Panc1 (cell line): ENCODE results near the gene E4F1.

ENCODE experiments used
- POLR2AphosphoS5 ChIP-seq: IDR thresholded peaks from 2 replicates; pipeline ENCODE4 v1.6.1; 2012; ENCODE audit warnings: mild to moderate bottlenecking, low read depth, low read length, moderate library complexity
- SIN3A ChIP-seq: IDR thresholded peaks from 2 replicates; pipeline ENCODE4 v1.6.1; 2012; ENCODE audit warnings: low read depth, mild to moderate bottlenecking, low read length, moderate library complexity, borderline replicate concordance; ENCODE audit not compliant: insufficient read depth
- TF ChIP-seq, protein P1 (sequence below), 2 experiments: IDR thresholded peaks; 2 replicates each; pipeline ENCODE4 v1.6.1; 2011 to 2012; ENCODE audit warnings: low read depth in 2 of 2, control low read depth in 1 of 2, low read length in 1 of 2, mild to moderate bottlenecking in 1 of 2, moderate library complexity in 1 of 2; ENCODE audit not compliant: insufficient read depth in 1 of 2
- TF ChIP-seq, protein P2 (sequence below): fragments of 450-650 bp; IDR thresholded peaks from 2 replicates; pipeline ENCODE4 v1.5.1; 2017; ENCODE audit warnings: mild to moderate bottlenecking

DNA sequence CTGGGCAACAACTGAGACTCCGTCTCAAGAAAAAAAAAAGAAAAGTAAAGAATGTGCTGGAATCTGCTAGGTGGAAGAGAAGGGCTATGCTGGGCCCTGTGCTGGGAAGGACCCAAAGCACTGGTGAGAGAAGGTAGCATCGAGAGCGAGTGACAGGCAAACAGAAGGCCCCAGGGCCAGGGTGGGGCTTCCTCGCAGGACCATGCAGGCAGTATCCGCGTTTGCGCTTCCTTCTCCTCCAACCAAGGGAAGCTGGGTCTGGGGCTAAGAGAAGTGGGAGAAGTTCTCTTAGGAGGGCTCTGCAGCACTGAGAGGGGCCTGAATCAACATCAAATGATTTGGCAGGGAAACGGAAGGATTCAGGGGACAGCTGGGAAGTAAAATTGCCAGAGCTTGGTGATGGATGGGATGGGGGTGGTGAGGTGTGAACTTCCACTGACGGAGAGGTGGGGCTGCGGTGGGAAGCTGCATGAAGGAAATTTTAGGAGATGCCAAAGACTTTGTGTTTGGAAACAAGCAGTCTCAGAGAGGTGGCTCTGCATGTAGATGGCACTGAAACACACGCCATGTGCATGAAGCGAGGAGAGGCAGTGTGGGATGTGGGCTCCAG is 33.2 kb downstream of the E4F1 start:
- TF ChIP-seq POLR2AphosphoS5 (no peak), SIN3A (no peak)
- TF ChIP-seq, protein P1, sequence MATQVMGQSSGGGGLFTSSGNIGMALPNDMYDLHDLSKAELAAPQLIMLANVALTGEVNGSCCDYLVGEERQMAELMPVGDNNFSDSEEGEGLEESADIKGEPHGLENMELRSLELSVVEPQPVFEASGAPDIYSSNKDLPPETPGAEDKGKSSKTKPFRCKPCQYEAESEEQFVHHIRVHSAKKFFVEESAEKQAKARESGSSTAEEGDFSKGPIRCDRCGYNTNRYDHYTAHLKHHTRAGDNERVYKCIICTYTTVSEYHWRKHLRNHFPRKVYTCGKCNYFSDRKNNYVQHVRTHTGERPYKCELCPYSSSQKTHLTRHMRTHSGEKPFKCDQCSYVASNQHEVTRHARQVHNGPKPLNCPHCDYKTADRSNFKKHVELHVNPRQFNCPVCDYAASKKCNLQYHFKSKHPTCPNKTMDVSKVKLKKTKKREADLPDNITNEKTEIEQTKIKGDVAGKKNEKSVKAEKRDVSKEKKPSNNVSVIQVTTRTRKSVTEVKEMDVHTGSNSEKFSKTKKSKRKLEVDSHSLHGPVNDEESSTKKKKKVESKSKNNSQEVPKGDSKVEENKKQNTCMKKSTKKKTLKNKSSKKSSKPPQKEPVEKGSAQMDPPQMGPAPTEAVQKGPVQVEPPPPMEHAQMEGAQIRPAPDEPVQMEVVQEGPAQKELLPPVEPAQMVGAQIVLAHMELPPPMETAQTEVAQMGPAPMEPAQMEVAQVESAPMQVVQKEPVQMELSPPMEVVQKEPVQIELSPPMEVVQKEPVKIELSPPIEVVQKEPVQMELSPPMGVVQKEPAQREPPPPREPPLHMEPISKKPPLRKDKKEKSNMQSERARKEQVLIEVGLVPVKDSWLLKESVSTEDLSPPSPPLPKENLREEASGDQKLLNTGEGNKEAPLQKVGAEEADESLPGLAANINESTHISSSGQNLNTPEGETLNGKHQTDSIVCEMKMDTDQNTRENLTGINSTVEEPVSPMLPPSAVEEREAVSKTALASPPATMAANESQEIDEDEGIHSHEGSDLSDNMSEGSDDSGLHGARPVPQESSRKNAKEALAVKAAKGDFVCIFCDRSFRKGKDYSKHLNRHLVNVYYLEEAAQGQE (IDR thresholded peaks at IDR 0.05; ENCODE audit: insufficient read depth in 1 of 2, low read depth in 2 of 2, low read length in 1 of 2): no peak
- TF ChIP-seq, protein P2, sequence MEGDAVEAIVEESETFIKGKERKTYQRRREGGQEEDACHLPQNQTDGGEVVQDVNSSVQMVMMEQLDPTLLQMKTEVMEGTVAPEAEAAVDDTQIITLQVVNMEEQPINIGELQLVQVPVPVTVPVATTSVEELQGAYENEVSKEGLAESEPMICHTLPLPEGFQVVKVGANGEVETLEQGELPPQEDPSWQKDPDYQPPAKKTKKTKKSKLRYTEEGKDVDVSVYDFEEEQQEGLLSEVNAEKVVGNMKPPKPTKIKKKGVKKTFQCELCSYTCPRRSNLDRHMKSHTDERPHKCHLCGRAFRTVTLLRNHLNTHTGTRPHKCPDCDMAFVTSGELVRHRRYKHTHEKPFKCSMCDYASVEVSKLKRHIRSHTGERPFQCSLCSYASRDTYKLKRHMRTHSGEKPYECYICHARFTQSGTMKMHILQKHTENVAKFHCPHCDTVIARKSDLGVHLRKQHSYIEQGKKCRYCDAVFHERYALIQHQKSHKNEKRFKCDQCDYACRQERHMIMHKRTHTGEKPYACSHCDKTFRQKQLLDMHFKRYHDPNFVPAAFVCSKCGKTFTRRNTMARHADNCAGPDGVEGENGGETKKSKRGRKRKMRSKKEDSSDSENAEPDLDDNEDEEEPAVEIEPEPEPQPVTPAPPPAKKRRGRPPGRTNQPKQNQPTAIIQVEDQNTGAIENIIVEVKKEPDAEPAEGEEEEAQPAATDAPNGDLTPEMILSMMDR: no peak
